Measurements from ENCODE around the gene HDAC4. TPM values are rescaled to one million over a fixed set of nuclear protein-coding genes. Genes with fewer than 3 reads are reported as not detected.
"Not testable (repeated sequence)": the region's sequence is repeated elsewhere in the genome, so short reads cannot be mapped to it uniquely, and the experiment has no call there.

The HDAC4 gene
- total RNA-seq (2014; rRNA removed; shearing (Covaris generic)) = 6.4 and 19.7 TPM in 2 replicates

- no peak for DNase-seq (ENCODE audit: low spot score)
Measured at GRCh38 chr2:239400596-239401066, at the start of gene HDAC4. Gene HDAC4, minus strand, starts transcription at chr2:239401020. Its CDS starts 48,321 bp downstream, at chr2:239352699.

- DNase-seq (ENCODE audit: low spot score) = not testable (repeated sequence)
Measured at GRCh38 chr2:239449468-239449867, 48.6 kb upstream of the HDAC4 start.

- DNase-seq (ENCODE audit: low spot score) = no peak
Measured at GRCh38 chr2:239445771-239446524, 45.1 kb upstream of the HDAC4 start.

GRCh38 chr2:239444626-239445577, 44.1 kb upstream of the HDAC4 start:
- no peak for DNase-seq (ENCODE audit: low spot score)

GRCh38 chr2:239443666-239444567, 43.1 kb upstream of the HDAC4 start:
- DNase-seq (ENCODE audit: low spot score) = no peak

- no peak for DNase-seq (ENCODE audit: low spot score)
Measured at GRCh38 chr2:239443102-239443620, 42.3 kb upstream of the HDAC4 start.

GRCh38 chr2:239442192-239442591, 41.4 kb upstream of the HDAC4 start:
- DNase-seq (ENCODE audit: low spot score) = no peak

- DNase-seq (ENCODE audit: low spot score) = no peak
Measured at GRCh38 chr2:239441261-239442078, 40.6 kb upstream of the HDAC4 start.

- DNase-seq (ENCODE audit: low spot score) = no peak
Measured at GRCh38 chr2:239440511-239440959, 39.7 kb upstream of the HDAC4 start.

GRCh38 chr2:239439754-239440315, 39.0 kb upstream of the HDAC4 start:
- DNase-seq (ENCODE audit: low spot score) = no peak

- no peak for DNase-seq (ENCODE audit: low spot score)
Measured at GRCh38 chr2:239438995-239439753, 38.4 kb upstream of the HDAC4 start.

- DNase-seq (ENCODE audit: low spot score) = no peak
Measured at GRCh38 chr2:239438368-239438767, 37.5 kb upstream of the HDAC4 start.

- no peak for DNase-seq (ENCODE audit: low spot score)
Measured at GRCh38 chr2:239436669-239437335, 36.0 kb upstream of the HDAC4 start.

- DNase-seq (ENCODE audit: low spot score) = no peak
Measured at GRCh38 chr2:239436076-239436475, 35.3 kb upstream of the HDAC4 start.

GRCh38 chr2:239433777-239434403, 33.1 kb upstream of the HDAC4 start:
- no peak for DNase-seq (ENCODE audit: low spot score)

- DNase-seq (ENCODE audit: low spot score) = no peak
Measured at GRCh38 chr2:239432174-239432573, 31.4 kb upstream of the HDAC4 start.

- no peak for DNase-seq (ENCODE audit: low spot score)
Measured at GRCh38 chr2:239431536-239431935, 30.7 kb upstream of the HDAC4 start.

Data from H4 (cell line).